ENCODE data around the gene BAHCC1.

DNA sequence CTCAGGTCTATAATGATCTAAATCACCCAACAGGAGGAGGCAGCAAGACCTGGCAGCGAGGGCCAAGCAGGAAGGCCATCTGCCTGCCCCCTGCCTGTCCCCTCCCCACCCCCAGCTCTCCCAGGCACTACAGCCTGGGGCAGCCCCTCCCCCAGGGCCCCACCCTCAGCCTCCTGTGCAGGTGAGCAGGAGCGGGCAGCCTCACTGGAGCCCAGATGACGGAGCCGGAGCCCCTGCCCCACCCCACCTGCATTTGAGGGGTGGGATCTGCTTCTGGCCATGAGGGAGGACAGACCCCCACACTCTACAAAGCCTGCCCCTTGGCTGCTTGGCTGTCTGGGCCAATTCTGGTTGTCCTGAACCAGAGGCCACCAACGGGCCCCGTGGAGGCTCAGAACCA lies 12.4 kb upstream of the BAHCC1 start:
- TF ChIP-seq YY1 (IDR thresholded peaks at IDR 0.05; ENCODE audit: insufficient read depth, insufficient read length), result no peak
- no peak for TF ChIP-seq ZNF274 (IDR thresholded peaks at IDR 0.05; ENCODE audit: low read depth, low read length)
- no peak for TF ChIP-seq SUZ12 (IDR thresholded peaks at IDR 0.05; ENCODE audit: extremely low read depth, insufficient read depth, insufficient read length)

Data from NT2/D1 (cell line).